Common myeloid progenitor, CD34-positive (primary cell): Measurements from ENCODE around the gene SLF2.

Source experiments
- CTCF ChIA-PET: fragments of 350-600 bp; sonication (Branson Sonifier 250); formaldehyde crosslinking; loops from one replicate; lab custom pipeline; 2021; ENCODE audit warnings: antibody characterized with exemption; lab: Charles Lee
- POLR2A ChIA-PET: fragments of 350-600 bp; sonication (Branson Sonifier 250); formaldehyde crosslinking; loops from one replicate; lab custom pipeline; 2021; ENCODE audit warnings: antibody characterized with exemption; lab: Charles Lee
- DNase-seq, 3 donors: peaks; one replicate each; pipeline versions ENCODE4 v3.0.0 to v3.0.0-alpha.2; 2013
- H3K27ac ChIP-seq, 2 experiments: 1 replicate in 1 of 2; 2 replicates in 1 of 2; pipeline ENCODE4 v1.7.0; 2013; ENCODE audit warnings: inconsistent platforms in 2 of 2, low read length in 2 of 2, mild to moderate bottlenecking in 2 of 2, low read depth in 1 of 2, moderate library complexity in 1 of 2; ENCODE audit not compliant: severe bottlenecking in 2 of 2, insufficient read depth in 1 of 2, poor library complexity in 1 of 2
- H3K27me3 ChIP-seq, 5 experiments: replicated peaks in 2 of 5; 1 replicate in 3 of 5; 2 replicates in 2 of 5; pipeline versions ENCODE4 v1.6.1 to v1.7.0; 2013; ENCODE audit warnings: low read length in 4 of 5, mild to moderate bottlenecking in 2 of 5, moderate library complexity in 2 of 5, inconsistent platforms in 1 of 5; ENCODE audit not compliant: insufficient read depth in 5 of 5, control insufficient read depth in 4 of 5
- H3K36me3 ChIP-seq, 4 experiments: 1 replicate in 2 of 4; 2 replicates in 2 of 4; pipeline versions ENCODE4 v1.6.1 to v1.7.0; 2013; ENCODE audit warnings: low read length in 3 of 4, control low read depth in 1 of 4, mild to moderate bottlenecking in 1 of 4; ENCODE audit not compliant: control insufficient read depth in 4 of 4, insufficient read depth in 4 of 4
- H3K4me1 ChIP-seq, 4 experiments: 1 replicate in 3 of 4; 2 replicates in 1 of 4; pipeline versions ENCODE4 v1.6.1 to v1.7.1; 2013; ENCODE audit warnings: low read length in 3 of 4, mild to moderate bottlenecking in 3 of 4, control low read depth in 1 of 4, inconsistent platforms in 1 of 4, moderate library complexity in 1 of 4; ENCODE audit not compliant: control insufficient read depth in 4 of 4, insufficient read depth in 4 of 4; ENCODE audit errors: control extremely low read depth in 1 of 4
- H3K4me3 ChIP-seq, 7 experiments: 1 replicate in 4 of 7; 2 replicates in 3 of 7; pipeline versions ENCODE4 v1.5.1 to v1.7.0; 2013; ENCODE audit warnings: mild to moderate bottlenecking in 7 of 7, low read length in 6 of 7, moderate library complexity in 6 of 7, inconsistent platforms in 2 of 7, low read depth in 2 of 7, control low read depth in 1 of 7; ENCODE audit not compliant: insufficient read depth in 4 of 7, control insufficient read depth in 1 of 7; ENCODE audit errors: extremely low read depth in 1 of 7
- H3K9me3 ChIP-seq, 5 experiments: 1 replicate in 4 of 5; 2 replicates in 1 of 5; pipeline versions ENCODE4 v1.6.1 to v1.7.1; 2013; ENCODE audit warnings: low read length in 4 of 5, mild to moderate bottlenecking in 2 of 5, inconsistent platforms in 1 of 5, low read depth in 1 of 5, moderate library complexity in 1 of 5; ENCODE audit not compliant: control insufficient read depth in 4 of 5, insufficient read depth in 2 of 5; ENCODE audit errors: control extremely low read depth in 1 of 5
- WGBS: methylation state at CpG from one replicate; pipeline ENCODE4 v1.1.5; 2013; ENCODE audit not compliant: insufficient coverage; 5-methylcytosine and 5-hydroxymethylcytosine counted together

Gene SLF2

GRCh38 chr10:100982916-100983830, 70.4 kb downstream of the SLF2 start:
- Histone ChIP-seq H3K27me3 (no peaks in the 10 kb centered on the region), H3K36me3 (peaks cover 6 to 44% (median 23%) of the 10 kb centered on the region in 4 experiments), H3K4me3 (no peak overlapping the region), H3K27ac (no peak overlapping the region), H3K4me1 (peaks cover 4 to 18% (median 16%) of the 10 kb centered on the region in 4 experiments), H3K9me3 (no peaks in the 10 kb centered on the region)
- DNase-seq, result no peak
- 97% methylated on average over 19 of the region's 24 CpGs for WGBS
- ChIA-PET CTCF (interaction anchor here (1.3 kb wide), 1 partner anchor 15 kb away, joined by 5 read pairs; no protein-coding TSS in a partner anchor), POLR2A (no interaction called here)

GRCh38 chr10:100983868-100984671, 71.3 kb downstream of the SLF2 start:
- Histone ChIP-seq H3K9me3 (no peaks in the 10 kb centered on the region), H3K27me3 (no peaks in the 10 kb centered on the region), H3K4me3 (no peak overlapping the region), H3K4me1 (peaks cover 4 to 27% (median 22%) of the 10 kb centered on the region in 4 experiments), H3K27ac (no peak overlapping the region), H3K36me3 (peaks cover 4 to 43% (median 27%) of the 10 kb centered on the region in 4 experiments)
- DNase-seq, result no peak
- ChIA-PET CTCF (no interaction called here), POLR2A (no interaction called here)
- 95% methylated on average over 9 of the region's 13 CpGs for WGBS

GRCh38 chr10:100984672-100985177, 72.0 kb downstream of the SLF2 start:
- 85% methylated on average over 2 of the region's 2 CpGs for WGBS
- Histone ChIP-seq H3K27ac (no peak overlapping the region), H3K36me3 (peaks cover 4 to 48% (median 33%) of the 10 kb centered on the region in 4 experiments), H3K27me3 (no peaks in the 10 kb centered on the region), H3K4me1 (peaks cover 4 to 34% (median 25%) of the 10 kb centered on the region in 4 experiments), H3K4me3 (no peak overlapping the region), H3K9me3 (no peaks in the 10 kb centered on the region)
- ChIA-PET CTCF (interaction anchor here (1.7 to 23.7 kb wide), 4 partner anchors 13 to 32 kb away, joined by 7 to 311 read pairs (median 30); partner anchors contain the start of genes LZTS2 and SEMA4G), POLR2A (no interaction called here)
- DNase-seq, result no peak

GRCh38 chr10:100985336-100985735, 72.6 kb downstream of the SLF2 start:
- no peak overlapping the region for H3K27ac ChIP-seq
- no peaks in the 10 kb centered on the region for H3K27me3 ChIP-seq
- no peaks in the 10 kb centered on the region for H3K9me3 ChIP-seq
- CTCF ChIA-PET, result interaction anchor here (1.7 to 23.7 kb wide), 4 partner anchors 12 to 32 kb away, joined by 7 to 311 read pairs (median 30); partner anchors contain the start of genes LZTS2 and SEMA4G
- peaks cover 5 to 48% (median 32%) of the 10 kb centered on the region in 4 experiments for H3K36me3 ChIP-seq
- WGBS, result 100% methylated on average over 1 of the region's 5 CpGs
- no peak overlapping the region for H3K4me3 ChIP-seq
- DNase-seq, result no peak
- peaks cover 4 to 36% (median 25%) of the 10 kb centered on the region in 4 experiments for H3K4me1 ChIP-seq
- POLR2A ChIA-PET, result no interaction called here

- Histone ChIP-seq H3K4me3 (peak overlapping the region; percentile 65 to 98 (median 93)), H3K27ac (peak overlapping the region in 1 of 2 experiments; percentile 18), H3K9me3 (no peaks in the 10 kb centered on the region), H3K27me3 (no peaks in the 10 kb centered on the region), H3K36me3 (peaks cover 11 to 49% (median 37%) of the 10 kb centered on the region in 4 experiments), H3K4me1 (peaks cover 4 to 36% (median 25%) of the 10 kb centered on the region in 4 experiments)
- ChIA-PET CTCF (interaction anchor here (1.0 to 23.7 kb wide), 8 partner anchors 11 to 43 kb away, joined by 3 to 311 read pairs (median 7); partner anchors contain the start of genes LZTS2 and SEMA4G), POLR2A (interaction anchor here (0.6 to 1.2 kb wide), 2 partner anchors 13 to 71 kb away, joined by 3 read pairs; partner anchors contain the start of gene LZTS2)
- 33% methylated on average over 14 of the region's 17 CpGs for WGBS
- peak in 1 of 3 donors; percentile 7 for DNase-seq
Measured at GRCh38 chr10:100986623-100986951, 73.8 kb downstream of the SLF2 start.

- peak; percentile 73 to 83 (median 82) for DNase-seq
- H3K4me1 ChIP-seq, result peaks cover 4 to 36% (median 25%) of the 10 kb centered on the region in 4 experiments
Measured at GRCh38 chr10:100986952-100987684, 74.4 kb downstream of the SLF2 start, which contains the start of the genes MRPL43 and TWNK. Gene MRPL43, minus strand, starts transcription at chr10:100987497. Its CDS starts 54 bp downstream, at chr10:100987443. Gene TWNK, plus strand, starts transcription at chr10:100987543. Its CDS starts 668 bp downstream, at chr10:100988211.

More at GRCh38 chr10:100986952-100987684, 74.4 kb downstream of the SLF2 start, which contains the start of the genes MRPL43 and TWNK:
- Histone ChIP-seq H3K27me3 (no peaks in the 10 kb centered on the region), H3K27ac (peak within 1 kb of the TSS in 1 of 2 experiments; percentile 76), H3K9me3 (no peaks in the 10 kb centered on the region), H3K36me3 (peaks cover 11 to 48% (median 36%) of the 10 kb centered on the region in 4 experiments), H3K4me3 (peak within 1 kb of the TSS; percentile 65 to 98 (median 93))
- under 1% methylated on average over 70 of the region's 75 CpGs for WGBS
- ChIA-PET CTCF (interaction anchor here (1.1 to 23.7 kb wide), 6 partner anchors 10 to 43 kb away, joined by 3 to 311 read pairs (median 12); partner anchors contain the start of genes LZTS2 and SEMA4G), POLR2A (interaction anchor here (0.6 to 1.2 kb wide), 2 partner anchors 12 to 72 kb away, joined by 3 read pairs; partner anchors contain the start of gene LZTS2)
